LNCAP (cell line): ENCODE data around the gene TF.

Experiments
- CTCF ChIP-seq: fragments of 450-650 bp; IDR thresholded peaks from 2 replicates; pipeline ENCODE4 v1.5.1; 2017; ENCODE audit warnings: mild to moderate bottlenecking

Gene TF

GRCh38 chr3:133756716-133757694 lies 10.8 kb downstream of the TF start:
- TF ChIP-seq CTCF: no peak

- no peak for TF ChIP-seq CTCF
Observed at GRCh38 chr3:133757701-133758567, 11.7 kb downstream of the TF start.

- TF ChIP-seq CTCF: no peak
Observed at GRCh38 chr3:133758568-133758928, 12.4 kb downstream of the TF start.

- no peak for TF ChIP-seq CTCF
Observed at GRCh38 chr3:133758964-133759739, 13.0 kb downstream of the TF start.

GRCh38 chr3:133759740-133760305 lies 13.6 kb downstream of the TF start:
- TF ChIP-seq CTCF: no peak

- TF ChIP-seq CTCF: no peak
Observed at GRCh38 chr3:133760916-133761315, 14.7 kb downstream of the TF start.
